GM23338 (cell line): ENCODE results near the gene SEZ6. TPM values are rescaled to one million over a fixed set of nuclear protein-coding genes. Genes with fewer than 3 reads are reported as not detected.

ENCODE experiments used
- ATAC-seq: fragments of 200-7000 bp; cut with Tn5 transposase; 3 replicates; pipeline ENCODE4 v1.9.1; 2020
- DNase-seq: peaks from one replicate; pipeline ENCODE4 v3.0.0-alpha.2; 2015; ENCODE audit warnings: low spot score
- H2AFZ ChIP-seq: fragments of 200-600 bp; sonication (generic); 2 replicates; pipeline ENCODE4 v1.8.0; 2016; ENCODE audit warnings: antibody characterized with exemption, mild to moderate bottlenecking, moderate library complexity
- H3F3A ChIP-seq: fragments of 200-600 bp; sonication (generic); replicated peaks from 2 replicates; pipeline ENCODE4 v1.8.0; 2017; ENCODE audit warnings: antibody characterized with exemption, mixed run types, low read depth
- H3K27ac ChIP-seq: fragments of 200-600 bp; sonication (generic); 2 replicates; pipeline ENCODE4 v1.6.1; 2016; ENCODE audit warnings: low read depth
- H3K27me3 ChIP-seq: fragments of 200-600 bp; sonication (generic); 2 replicates; pipeline ENCODE4 v1.8.0; 2016; ENCODE audit warnings: mild to moderate bottlenecking, mixed run types, moderate library complexity; ENCODE audit not compliant: insufficient read depth
- H3K36me3 ChIP-seq: fragments of 200-600 bp; sonication (generic); 2 replicates; pipeline ENCODE4 v1.8.0; 2016; ENCODE audit warnings: mild to moderate bottlenecking; ENCODE audit not compliant: insufficient read depth
- H3K4me1 ChIP-seq: fragments of 200-600 bp; sonication (generic); 2 replicates; pipeline ENCODE4 v1.8.0; 2016; ENCODE audit warnings: mild to moderate bottlenecking, moderate library complexity; ENCODE audit not compliant: insufficient read depth
- H3K4me2 ChIP-seq: fragments of 200-600 bp; sonication (generic); 2 replicates; pipeline ENCODE4 v1.7.1; 2017; ENCODE audit warnings: mixed run types
- H3K4me3 ChIP-seq: fragments of 200-600 bp; sonication (generic); 2 replicates; pipeline ENCODE4 v1.6.1; 2016; ENCODE audit warnings: mixed run types
- H3K79me2 ChIP-seq: fragments of 200-600 bp; sonication (generic); replicated peaks from 2 replicates; pipeline ENCODE4 v1.8.0; 2017; ENCODE audit warnings: mild to moderate bottlenecking; ENCODE audit not compliant: insufficient read depth
- H3K9me2 ChIP-seq: fragments of 200-600 bp; sonication (generic); 2 replicates; pipeline ENCODE4 v1.8.0; 2017; ENCODE audit not compliant: insufficient read depth
- H4K20me1 ChIP-seq: fragments of 200-600 bp; sonication (generic); replicated peaks from 2 replicates; pipeline ENCODE4 v1.8.0; 2017; ENCODE audit warnings: mild to moderate bottlenecking; ENCODE audit not compliant: insufficient read depth
- H3K27ac Mint-ChIP-seq: 2 replicates; pipeline ENCODE4 v1.8.0; 2020; ENCODE audit warnings: inconsistent platforms, mild to moderate bottlenecking, moderate library complexity, mixed read lengths
- H3K27me3 Mint-ChIP-seq: 3 replicates; pipeline ENCODE4 v1.8.0; 2022; ENCODE audit warnings: low read depth, mild to moderate bottlenecking, moderate library complexity, mixed read lengths, inconsistent platforms; ENCODE audit not compliant: insufficient read depth, poor library complexity
- H3K36me3 Mint-ChIP-seq: 3 replicates; pipeline ENCODE4 v1.8.0; 2021; ENCODE audit warnings: low read depth, mild to moderate bottlenecking, inconsistent platforms, moderate library complexity, mixed read lengths
- H3K4me1 Mint-ChIP-seq: 3 replicates; pipeline ENCODE4 v1.8.0; 2020; ENCODE audit warnings: mild to moderate bottlenecking, inconsistent platforms, mixed read lengths
- H3K4me3 Mint-ChIP-seq: 3 replicates; pipeline ENCODE4 v1.8.0; 2021; ENCODE audit warnings: moderate library complexity, mild to moderate bottlenecking, inconsistent platforms, mixed read lengths
- H3K9me3 Mint-ChIP-seq: 3 replicates; pipeline ENCODE4 v1.8.0; 2020; ENCODE audit warnings: moderate library complexity, mild to moderate bottlenecking, inconsistent platforms, mixed read lengths
- CTCF ChIP-seq, 2 experiments: fragments of 200-600 bp in 1 of 2; sonication (generic) in 1 of 2; conservative IDR thresholded peaks; 2 replicates each; pipeline versions ENCODE4 v1.5.1 to v1.6.1; 2016 to 2017; ENCODE audit warnings: antibody characterized with exemption in 2 of 2, low read depth in 2 of 2, mild to moderate bottlenecking in 2 of 2, moderate library complexity in 1 of 2
- EZH2 ChIP-seq: fragments of 200-600 bp; sonication (generic); IDR thresholded peaks from one replicate; pipeline ENCODE4 v1.8.0; 2017; ENCODE audit warnings: antibody characterized with exemption, mild to moderate bottlenecking, low read depth; ENCODE audit not compliant: unreplicated experiment
- EZH2phosphoT487 ChIP-seq: fragments of 200-600 bp; sonication (generic); IDR thresholded peaks from one replicate; pipeline ENCODE4 v1.8.1; 2018; ENCODE audit warnings: antibody characterized with exemption; ENCODE audit not compliant: unreplicated experiment
- JUNB ChIP-seq: IDR thresholded peaks from one replicate; pipeline ENCODE4 v1.6.1; 2016; ENCODE audit warnings: antibody characterized with exemption; ENCODE audit not compliant: unreplicated experiment
- NANOG ChIP-seq: IDR thresholded peaks from 2 replicates; pipeline ENCODE4 v1.6.1; 2016; ENCODE audit warnings: antibody characterized with exemption, borderline replicate concordance
- POLR2AphosphoS5 ChIP-seq: IDR thresholded peaks from 2 replicates; pipeline ENCODE4 v1.6.1; 2016; ENCODE audit warnings: antibody characterized with exemption, low read depth
- ZNF114 ChIP-seq: fragments of 250-450 bp; sonication (Bioruptor Pico); IDR thresholded peaks from 2 replicates; pipeline ENCODE4 v1.5.0; 2020; ENCODE audit warnings: mild to moderate bottlenecking, moderate library complexity
- ZNF331 ChIP-seq: fragments of 250-450 bp; sonication (Bioruptor Pico); IDR thresholded peaks from 2 replicates; pipeline ENCODE4 v1.5.0; 2020; ENCODE audit warnings: low read depth, mild to moderate bottlenecking, moderate library complexity
- polyA plus RNA-seq: library from polyadenylated mRNA; unstranded; fragments of >200 nt; fragmentation: Nextera tagmentation; extraction: Ambion mirVana; gene quantifications from 2 replicates; pipeline ENCODE4 v1.2.1, GENCODE V29; 2016
- total RNA-seq: library from RNA; depleted of rRNA; stranded (reverse); fragments of >200 nt; shearing (Covaris generic); gene quantifications from 2 replicates; pipeline ENCODE4 v1.2.3, GENCODE V29; 2014
- TF ChIP-seq, protein P1 (sequence below): fragments of 250-450 bp; sonication (Bioruptor Pico); IDR thresholded peaks from 2 replicates; pipeline ENCODE4 v1.5.0; 2020; ENCODE audit warnings: mild to moderate bottlenecking, moderate library complexity

The SEZ6 gene
- total and polyA plus RNA-seq, 2 experiments from 2014 or later: 1.0 to 6.5 TPM

DNA sequence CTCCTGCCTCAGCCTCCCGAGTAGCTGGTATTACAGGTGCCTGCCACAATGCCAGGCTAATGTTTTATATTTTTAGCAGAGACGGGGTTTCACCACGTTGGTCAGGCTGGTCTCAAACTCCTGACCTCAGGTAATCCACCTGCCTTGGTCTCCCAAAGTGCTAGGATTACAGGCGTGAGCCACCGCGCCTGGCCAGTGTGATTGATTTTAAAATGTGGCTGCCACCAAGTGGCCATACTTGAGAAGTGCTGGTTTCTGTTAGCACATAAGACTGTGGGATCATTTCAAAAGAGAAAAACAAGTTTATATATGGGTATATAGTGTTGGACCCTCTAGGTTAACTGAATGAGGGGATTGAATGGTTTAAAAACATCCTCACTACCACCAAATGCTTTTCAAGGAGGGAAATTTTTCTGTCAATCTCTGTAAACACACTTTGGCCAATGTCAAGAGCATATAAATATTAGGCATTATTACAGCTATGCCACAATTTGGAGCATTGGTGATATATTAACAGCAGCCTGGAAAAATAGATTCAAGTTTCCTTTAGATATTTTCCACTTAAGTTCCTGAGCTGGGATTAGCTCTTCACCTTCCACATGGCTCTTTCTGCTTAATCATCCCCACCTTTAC lies 89.4 kb downstream of the SEZ6 start:
- no peak for TF ChIP-seq NANOG
- TF ChIP-seq EZH2: no peak
- TF ChIP-seq JUNB: no peak
- peak; percentile 68 to 74 for TF ChIP-seq CTCF (conservative IDR thresholded peaks at IDR 0.05; ENCODE audit: low read depth in 2 of 2)
- H3K9me3 Mint-ChIP-seq: no peaks in the 10 kb centered on the region; the same call in 2 of the 3 replicates
- Histone ChIP-seq H3K27ac (no peak overlapping the region), H3K9me2 (no peaks in the 10 kb centered on the region), H3K4me1 (no peaks in the 10 kb centered on the region), H3K36me3 (peaks cover 79% of the 10 kb centered on the region), H3K27me3 (no peaks in the 10 kb centered on the region), H2AFZ (no peak overlapping the region), H3K4me2 (no peak overlapping the region), H3K79me2 (peaks cover 15% of the 10 kb centered on the region; the same call in 1 of the 2 replicates), H3K4me3 (no peak overlapping the region), H4K20me1 (peaks cover 16% of the 10 kb centered on the region), H3F3A (peaks cover 71% of the 10 kb centered on the region)
- peaks cover 97% of the 10 kb centered on the region for H3K36me3 Mint-ChIP-seq
- peaks cover 13% of the 10 kb centered on the region for H3K27me3 Mint-ChIP-seq
- H3K27ac Mint-ChIP-seq: no peak overlapping the region; the same call in 1 of the 2 replicates
- H3K4me1 Mint-ChIP-seq: no peaks in the 10 kb centered on the region
- no peak overlapping the region for H3K4me3 Mint-ChIP-seq
- peak; percentile 71 for DNase-seq
- peak; percentile 86 for ATAC-seq

GRCh38 chr17:28912938-28913333 lies 92.9 kb downstream of the SEZ6 start:
- Histone ChIP-seq H3K4me2 (no peak overlapping the region), H3K36me3 (peaks cover 79% of the 10 kb centered on the region), H3F3A (peaks cover 86% of the 10 kb centered on the region), H4K20me1 (peaks cover 30% of the 10 kb centered on the region), H3K9me2 (no peaks in the 10 kb centered on the region), H2AFZ (no peak overlapping the region), H3K79me2 (peaks cover 15% of the 10 kb centered on the region; the same call in 1 of the 2 replicates), H3K4me3 (no peak overlapping the region), H3K27ac (no peak overlapping the region), H3K4me1 (peaks cover 22% of the 10 kb centered on the region), H3K27me3 (no peaks in the 10 kb centered on the region)
- Mint-ChIP-seq H3K27me3 (peaks cover 28% of the 10 kb centered on the region), H3K36me3 (peaks cover 97% of the 10 kb centered on the region), H3K4me1 (peaks cover 21% of the 10 kb centered on the region), H3K27ac (0 out of 2 replicates have a peak overlapping the region, but pooled peaks have one; percentile 9), H3K9me3 (no peaks in the 10 kb centered on the region; the same call in 2 of the 3 replicates), H3K4me3 (no peak overlapping the region)
- no peak for DNase-seq
- no peak for ATAC-seq
- no peak for TF ChIP-seq ZNF114 (CRISPR knock-in tag)
- no peak for TF ChIP-seq EZH2phosphoT487
- TF ChIP-seq NANOG: no peak
- TF ChIP-seq JUNB: no peak
- TF ChIP-seq ZNF331: no peak
- no peak for TF ChIP-seq EZH2
- TF ChIP-seq, protein P1, sequence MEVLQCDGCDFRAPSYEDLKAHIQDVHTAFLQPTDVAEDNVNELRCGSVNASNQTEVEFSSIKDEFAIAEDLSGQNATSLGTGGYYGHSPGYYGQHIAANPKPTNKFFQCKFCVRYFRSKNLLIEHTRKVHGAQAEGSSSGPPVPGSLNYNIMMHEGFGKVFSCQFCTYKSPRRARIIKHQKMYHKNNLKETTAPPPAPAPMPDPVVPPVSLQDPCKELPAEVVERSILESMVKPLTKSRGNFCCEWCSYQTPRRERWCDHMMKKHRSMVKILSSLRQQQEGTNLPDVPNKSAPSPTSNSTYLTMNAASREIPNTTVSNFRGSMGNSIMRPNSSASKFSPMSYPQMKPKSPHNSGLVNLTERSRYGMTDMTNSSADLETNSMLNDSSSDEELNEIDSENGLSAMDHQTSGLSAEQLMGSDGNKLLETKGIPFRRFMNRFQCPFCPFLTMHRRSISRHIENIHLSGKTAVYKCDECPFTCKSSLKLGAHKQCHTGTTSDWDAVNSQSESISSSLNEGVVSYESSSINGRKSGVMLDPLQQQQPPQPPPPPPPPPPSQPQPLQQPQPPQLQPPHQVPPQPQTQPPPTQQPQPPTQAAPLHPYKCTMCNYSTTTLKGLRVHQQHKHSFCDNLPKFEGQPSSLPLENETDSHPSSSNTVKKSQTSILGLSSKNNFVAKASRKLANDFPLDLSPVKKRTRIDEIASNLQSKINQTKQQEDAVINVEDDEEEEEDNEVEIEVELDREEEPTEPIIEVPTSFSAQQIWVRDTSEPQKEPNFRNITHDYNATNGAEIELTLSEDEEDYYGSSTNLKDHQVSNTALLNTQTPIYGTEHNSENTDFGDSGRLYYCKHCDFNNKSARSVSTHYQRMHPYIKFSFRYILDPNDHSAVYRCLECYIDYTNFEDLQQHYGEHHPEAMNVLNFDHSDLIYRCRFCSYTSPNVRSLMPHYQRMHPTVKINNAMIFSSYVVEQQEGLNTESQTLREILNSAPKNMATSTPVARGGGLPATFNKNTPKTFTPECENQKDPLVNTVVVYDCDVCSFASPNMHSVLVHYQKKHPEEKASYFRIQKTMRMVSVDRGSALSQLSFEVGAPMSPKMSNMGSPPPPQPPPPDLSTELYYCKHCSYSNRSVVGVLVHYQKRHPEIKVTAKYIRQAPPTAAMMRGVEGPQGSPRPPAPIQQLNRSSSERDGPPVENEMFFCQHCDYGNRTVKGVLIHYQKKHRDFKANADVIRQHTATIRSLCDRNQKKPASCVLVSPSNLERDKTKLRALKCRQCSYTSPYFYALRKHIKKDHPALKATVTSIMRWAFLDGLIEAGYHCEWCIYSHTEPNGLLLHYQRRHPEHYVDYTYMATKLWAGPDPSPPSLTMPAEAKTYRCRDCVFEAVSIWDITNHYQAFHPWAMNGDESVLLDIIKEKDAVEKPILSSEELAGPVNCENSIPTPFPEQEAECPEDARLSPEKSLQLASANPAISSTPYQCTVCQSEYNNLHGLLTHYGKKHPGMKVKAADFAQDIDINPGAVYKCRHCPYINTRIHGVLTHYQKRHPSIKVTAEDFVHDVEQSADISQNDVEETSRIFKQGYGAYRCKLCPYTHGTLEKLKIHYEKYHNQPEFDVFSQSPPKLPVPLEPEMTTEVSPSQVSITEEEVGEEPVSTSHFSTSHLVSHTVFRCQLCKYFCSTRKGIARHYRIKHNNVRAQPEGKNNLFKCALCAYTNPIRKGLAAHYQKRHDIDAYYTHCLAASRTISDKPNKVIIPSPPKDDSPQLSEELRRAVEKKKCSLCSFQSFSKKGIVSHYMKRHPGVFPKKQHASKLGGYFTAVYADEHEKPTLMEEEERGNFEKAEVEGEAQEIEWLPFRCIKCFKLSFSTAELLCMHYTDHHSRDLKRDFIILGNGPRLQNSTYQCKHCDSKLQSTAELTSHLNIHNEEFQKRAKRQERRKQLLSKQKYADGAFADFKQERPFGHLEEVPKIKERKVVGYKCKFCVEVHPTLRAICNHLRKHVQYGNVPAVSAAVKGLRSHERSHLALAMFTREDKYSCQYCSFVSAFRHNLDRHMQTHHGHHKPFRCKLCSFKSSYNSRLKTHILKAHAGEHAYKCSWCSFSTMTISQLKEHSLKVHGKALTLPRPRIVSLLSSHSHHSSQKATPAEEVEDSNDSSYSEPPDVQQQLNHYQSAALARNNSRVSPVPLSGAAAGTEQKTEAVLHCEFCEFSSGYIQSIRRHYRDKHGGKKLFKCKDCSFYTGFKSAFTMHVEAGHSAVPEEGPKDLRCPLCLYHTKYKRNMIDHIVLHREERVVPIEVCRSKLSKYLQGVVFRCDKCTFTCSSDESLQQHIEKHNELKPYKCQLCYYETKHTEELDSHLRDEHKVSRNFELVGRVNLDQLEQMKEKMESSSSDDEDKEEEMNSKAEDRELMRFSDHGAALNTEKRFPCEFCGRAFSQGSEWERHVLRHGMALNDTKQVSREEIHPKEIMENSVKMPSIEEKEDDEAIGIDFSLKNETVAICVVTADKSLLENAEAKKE (CRISPR knock-in tag): no peak
- no peak for TF ChIP-seq POLR2AphosphoS5
